HepG2 (cell line): ENCODE results near the gene ACADVL. TPM values are rescaled to one million over a fixed set of nuclear protein-coding genes. Genes with fewer than 3 reads are reported as not detected.

Source experiments
- AHDC1 ChIP-seq: sonication (generic); formaldehyde crosslinking; IDR thresholded peaks from 2 replicates; pipeline ENCODE4 v1.5.1; 2020; ENCODE audit warnings: mild to moderate bottlenecking, missing genetic modification reagents, borderline replicate concordance
- ARID2 ChIP-seq: sonication (generic); formaldehyde crosslinking; IDR thresholded peaks from 2 replicates; pipeline ENCODE4 v1.8.1; 2022; ENCODE audit warnings: mild to moderate bottlenecking, missing genetic modification reagents, borderline replicate concordance
- CAMTA2 ChIP-seq: sonication (generic); formaldehyde crosslinking; IDR thresholded peaks from 2 replicates; pipeline ENCODE4 v1.4.0; 2020; ENCODE audit warnings: mild to moderate bottlenecking, missing genetic modification reagents, borderline replicate concordance
- CHCHD3 ChIP-seq: sonication (generic); formaldehyde crosslinking; IDR thresholded peaks from 2 replicates; pipeline ENCODE4 v1.8.0; 2022; ENCODE audit warnings: mild to moderate bottlenecking, missing genetic modification reagents, moderate library complexity
- EP300 ChIP-seq, 3 experiments: sonication (generic) in 1 of 3; formaldehyde crosslinking in 1 of 3; IDR thresholded peaks; 2 replicates each; pipeline versions ENCODE4 v1.5.1 to v1.6.1; 2011 to 2020; ENCODE audit warnings: low read depth in 2 of 3, low read length in 2 of 3, borderline replicate concordance in 1 of 3, improper control_type of control experiment in 1 of 3, mild to moderate bottlenecking in 1 of 3, missing genetic modification reagents in 1 of 3, moderate library complexity in 1 of 3
- FOXA3 ChIP-seq: IDR thresholded peaks from 2 replicates; pipeline ENCODE4 v1.6.1; 2016; ENCODE audit warnings: missing genetic modification reagents, missing compliant biosample characterization
- FOXC1 ChIP-seq: sonication (generic); formaldehyde crosslinking; IDR thresholded peaks from 2 replicates; pipeline ENCODE4 v1.8.0; 2022; ENCODE audit warnings: mild to moderate bottlenecking, missing genetic modification reagents, borderline replicate concordance
- FOXK2 ChIP-seq: fragments of 450-650 bp; IDR thresholded peaks from 2 replicates; pipeline ENCODE4 v1.6.1; 2016
- HNF4G ChIP-seq, 2 experiments: sonication (generic) in 1 of 2; formaldehyde crosslinking in 1 of 2; IDR thresholded peaks; 2 replicates each; pipeline versions ENCODE4 v1.4.0 to v1.6.1; 2011 to 2020; ENCODE audit warnings: borderline replicate concordance in 2 of 2, low read depth in 2 of 2, mild to moderate bottlenecking in 2 of 2, low read length in 1 of 2, missing genetic modification reagents in 1 of 2, moderate library complexity in 1 of 2
- IRF1 ChIP-seq: sonication (generic); formaldehyde crosslinking; IDR thresholded peaks from 2 replicates; pipeline ENCODE4 v1.4.0; 2020; ENCODE audit warnings: low read depth, mild to moderate bottlenecking, missing genetic modification reagents
- KDM1A ChIP-seq: IDR thresholded peaks from 2 replicates; pipeline ENCODE4 v1.6.1; 2016; ENCODE audit warnings: missing compliant biosample characterization
- MXD3 ChIP-seq: IDR thresholded peaks from 2 replicates; pipeline ENCODE4 v1.6.1; 2016; ENCODE audit warnings: mild to moderate bottlenecking, missing biosample characterization, missing genetic modification reagents
- THAP11 ChIP-seq: IDR thresholded peaks from 2 replicates; pipeline ENCODE4 v1.6.1; 2016; ENCODE audit warnings: missing biosample characterization, missing genetic modification reagents
- TSC22D2 ChIP-seq: sonication (generic); formaldehyde crosslinking; IDR thresholded peaks from 2 replicates; pipeline ENCODE4 v1.5.1; 2020; ENCODE audit warnings: missing genetic modification reagents, mild to moderate bottlenecking, borderline replicate concordance
- ZNF256 ChIP-seq: sonication (generic); formaldehyde crosslinking; conservative IDR thresholded peaks from 2 replicates; pipeline ENCODE4 v1.4.0; 2020; ENCODE audit warnings: missing genetic modification reagents
- ZNF496 ChIP-seq: sonication (generic); formaldehyde crosslinking; IDR thresholded peaks from 2 replicates; pipeline ENCODE4 v1.8.1; 2023; ENCODE audit warnings: mild to moderate bottlenecking, moderate library complexity, missing genetic modification reagents; ENCODE audit not compliant: insufficient replicate concordance
- ZNF547 ChIP-seq: sonication (generic); formaldehyde crosslinking; IDR thresholded peaks from 2 replicates; pipeline ENCODE4 v1.5.1; 2020; ENCODE audit warnings: mild to moderate bottlenecking, missing genetic modification reagents
- ZNF629 ChIP-seq: sonication (generic); formaldehyde crosslinking; conservative IDR thresholded peaks from 2 replicates; pipeline ENCODE4 v1.5.0; 2020; ENCODE audit warnings: missing genetic modification reagents
- ZNF674 ChIP-seq: sonication (generic); formaldehyde crosslinking; IDR thresholded peaks from 2 replicates; pipeline ENCODE4 v1.5.0; 2020; ENCODE audit warnings: low read depth, mild to moderate bottlenecking, missing genetic modification reagents
- ZNF780A ChIP-seq: sonication (generic); formaldehyde crosslinking; IDR thresholded peaks from 2 replicates; pipeline ENCODE4 v1.8.0; 2022; ENCODE audit warnings: mild to moderate bottlenecking, missing genetic modification reagents, moderate library complexity
- ZSCAN21 ChIP-seq: sonication (generic); formaldehyde crosslinking; IDR thresholded peaks from 2 replicates; pipeline ENCODE4 v1.8.0; 2022; ENCODE audit warnings: mild to moderate bottlenecking, missing genetic modification reagents, moderate library complexity, borderline replicate concordance
- ZUFSP ChIP-seq: sonication (generic); formaldehyde crosslinking; IDR thresholded peaks from 2 replicates; pipeline ENCODE4 v1.9.0; 2021; ENCODE audit warnings: missing genetic modification reagents, mild to moderate bottlenecking, borderline replicate concordance
- polyA plus RNA-seq, 8 experiments: library from polyadenylated mRNA; depleted of rRNA in 3 of 8; stranded (reverse) in 7 of 8; unstranded in 1 of 8; fragments of >200 nt; fragmentation: Illumina TruSeq in 4 of 8; extraction: Trizol in 4 of 8; gene quantifications; 2 replicates each; pipeline versions ENCODE4 v1.2.1 to v1.2.3, GENCODE V29; 2011 to 2016; ENCODE audit warnings: low read depth in 4 of 8, missing spikeins in 1 of 8, mixed read lengths in 1 of 8; ENCODE audit not compliant: insufficient read depth in 1 of 8
- total RNA-seq, 5 experiments: library from RNA; depleted of rRNA; stranded (reverse); fragments of >200 nt; fragmentation: Illumina TruSeq; extraction: Trizol; gene quantifications; 2 replicates each; pipeline ENCODE4 v1.2.3, GENCODE V29; 2016; ENCODE audit warnings: low read depth in 1 of 5

The ACADVL gene
- total and polyA plus RNA-seq, 2 of the 13 experiments (the other 11 are each of a cell fraction or from before 2014, with no cell fraction given), result 219 to 412 TPM

GRCh38 chr17:7184091-7184488 is 35.6 kb upstream of the ACADVL start (continued):
- TF ChIP-seq FOXC1 (CRISPR knock-in tag) (no peak), ARID2 (CRISPR knock-in tag) (no peak), AHDC1 (CRISPR knock-in tag) (0 out of 2 replicates have a peak, but pooled peaks have one; percentile 27), ZNF780A (CRISPR knock-in tag) (no peak), ZNF674 (CRISPR knock-in tag) (no peak), CHCHD3 (CRISPR knock-in tag) (no peak), ZUFSP (CRISPR knock-in tag) (no peak), EP300 (IDR thresholded peaks at IDR 0.05; ENCODE audit: low read depth in 2 of 2, low read length in 2 of 2) (no peak), EP300 (CRISPR knock-in tag; IDR thresholded peaks at IDR 0.05; ENCODE audit: borderline replicate concordance) (no peak), ZNF629 (CRISPR knock-in tag) (no peak), IRF1 (no peak), FOXA3 (CRISPR knock-in tag) (no peak), FOXK2 (no peak), MXD3 (peak; percentile 55; the same call in 1 of the 2 replicates), ZSCAN21 (CRISPR knock-in tag) (peak; percentile 20; the same call in 1 of the 2 replicates), TSC22D2 (CRISPR knock-in tag) (no peak), HNF4G (IDR thresholded peaks at IDR 0.05; ENCODE audit: borderline replicate concordance, low read depth, low read length) (no peak), HNF4G (CRISPR knock-in tag; IDR thresholded peaks at IDR 0.05; ENCODE audit: borderline replicate concordance, low read depth) (no peak), ZNF547 (CRISPR knock-in tag) (no peak; the same call in 1 of the 2 replicates), THAP11 (peak; percentile 72), ZNF496 (CRISPR knock-in tag) (no peak), KDM1A (CRISPR knock-in tag) (no peak), ZNF256 (no peak), CAMTA2 (CRISPR knock-in tag) (no peak)
